Thymus (tissue), 14 donors: ENCODE measurements around the gene QKI. TPM values are rescaled to one million over a fixed set of nuclear protein-coding genes. Genes with fewer than 3 reads are reported as not detected.

Experiments used
- DNase-seq, 9 donors: peaks; one replicate each; pipeline ENCODE4 v3.0.0-alpha.2; 2013; ENCODE audit warnings: low spot score in 9 of 9, low read depth in 6 of 9, missing footprints in 1 of 9
- H3K27ac ChIP-seq, 2 donors: one replicate each; pipeline ENCODE4 v1.5.1; 2013; ENCODE audit warnings: control low read depth in 1 of 2, low read depth in 1 of 2, low read length in 1 of 2, mild to moderate bottlenecking in 1 of 2, moderate library complexity in 1 of 2
- H3K27me3 ChIP-seq, 2 donors: one replicate each; pipeline ENCODE4 v1.5.1; 2013; ENCODE audit warnings: low read length in 1 of 2; ENCODE audit not compliant: control insufficient read depth in 2 of 2, insufficient read depth in 1 of 2
- H3K36me3 ChIP-seq, 2 donors: one replicate each; pipeline ENCODE4 v1.5.1; 2013; ENCODE audit warnings: low read length in 1 of 2, mild to moderate bottlenecking in 1 of 2, moderate library complexity in 1 of 2; ENCODE audit not compliant: control insufficient read depth in 2 of 2, insufficient read depth in 2 of 2
- H3K4me1 ChIP-seq, 2 donors: one replicate each; pipeline ENCODE4 v1.5.1; 2013; ENCODE audit warnings: low read length in 2 of 2; ENCODE audit not compliant: control insufficient read depth in 2 of 2, insufficient read depth in 2 of 2
- H3K4me3 ChIP-seq, 2 donors: one replicate each; pipeline ENCODE4 v1.5.1; 2013; ENCODE audit warnings: low read length in 2 of 2, control low read depth in 1 of 2, mild to moderate bottlenecking in 1 of 2
- H3K9me3 ChIP-seq, 2 donors: one replicate each; pipeline ENCODE4 v1.5.1; 2013; ENCODE audit warnings: low read length in 1 of 2, mild to moderate bottlenecking in 1 of 2; ENCODE audit not compliant: control insufficient read depth in 2 of 2, insufficient read depth in 1 of 2
- WGBS: extraction: QIAGEN DNeasy Blood & Tissue Kit; methylation state at CpG from one replicate; pipeline ENCODE4 v1.1.7; 2013; 5-methylcytosine and 5-hydroxymethylcytosine counted together
- long read RNA-seq, 10 donors: transcript quantifications; one replicate each; lab custom pipeline, GENCODE V29; 2026
- polyA plus RNA-seq: library from polyadenylated mRNA; stranded (reverse); fragments of 200-250 nt; gene quantifications from one replicate; pipeline ENCODE4 v1.2.3, GENCODE V29; 2013
- total RNA-seq: library from RNA; stranded (reverse); fragments of 120-200 nt; gene quantifications from one replicate; pipeline ENCODE4 v1.2.4, GENCODE V29; 2013
- donor health status: healthy.

Gene QKI
- total RNA-seq (80.1 TPM), polyA plus RNA-seq (23.5 TPM)
- long read RNA-seq, donor 1, full-length matches to known transcripts = 2 of 2 reads
- long read RNA-seq, donor 1, partial matches to known transcripts = 0 of 2 reads
- long read RNA-seq, donor 1, other reads (novel, unspliced or antisense) = 0 of 2 reads
- long read RNA-seq, donor 2 = 0 reads
- long read RNA-seq, donor 3, full-length matches to known transcripts = 9 of 20 reads
- long read RNA-seq, donor 3, partial matches to known transcripts = 11 of 20 reads
- long read RNA-seq, donor 3, other reads (novel, unspliced or antisense) = 0 of 20 reads
- long read RNA-seq, donor 4, full-length matches to known transcripts = 4 of 4 reads
- long read RNA-seq, donor 4, partial matches to known transcripts = 0 of 4 reads
- long read RNA-seq, donor 4, other reads (novel, unspliced or antisense) = 0 of 4 reads
- long read RNA-seq, donor 5, full-length matches to known transcripts = 25 of 31 reads
- long read RNA-seq, donor 5, partial matches to known transcripts = 6 of 31 reads
- long read RNA-seq, donor 5, other reads (novel, unspliced or antisense) = 0 of 31 reads
- long read RNA-seq, donor 6, full-length matches to known transcripts = 22 of 119 reads
- long read RNA-seq, donor 6, partial matches to known transcripts = 97 of 119 reads
- long read RNA-seq, donor 6, other reads (novel, unspliced or antisense) = 0 of 119 reads
- long read RNA-seq, donor 7, full-length matches to known transcripts = 12 of 12 reads
- long read RNA-seq, donor 7, partial matches to known transcripts = 0 of 12 reads
- long read RNA-seq, donor 7, other reads (novel, unspliced or antisense) = 0 of 12 reads
- long read RNA-seq, donor 8, full-length matches to known transcripts = 7 of 7 reads
- long read RNA-seq, donor 8, partial matches to known transcripts = 0 of 7 reads
- long read RNA-seq, donor 8, other reads (novel, unspliced or antisense) = 0 of 7 reads
- long read RNA-seq, donor 9, full-length matches to known transcripts = 10 of 10 reads
- long read RNA-seq, donor 9, partial matches to known transcripts = 0 of 10 reads
- long read RNA-seq, donor 9, other reads (novel, unspliced or antisense) = 0 of 10 reads
- long read RNA-seq, donor 10, full-length matches to known transcripts = 10 of 15 reads
- long read RNA-seq, donor 10, partial matches to known transcripts = 5 of 15 reads
- long read RNA-seq, donor 10, other reads (novel, unspliced or antisense) = 0 of 15 reads

GRCh38 chr6:163414117-163414945, at the start of gene QKI:
Gene QKI (plus strand): TSS chr6:163414718. CDS start chr6:163415194, 476 bp downstream.
- DNase-seq = peak in 6 of 9 donors; percentile 48 to 89 (median 76)
- H3K4me1 ChIP-seq = no peaks in the 10 kb centered on the region

GRCh38 chr6:163366288-163366687, 48.2 kb upstream of the QKI start:
- H3K4me3 ChIP-seq = no peak overlapping the region
- DNase-seq = no peak
- H3K9me3 ChIP-seq = no peaks in the 10 kb centered on the region
- WGBS = 96% methylated on average over 5 of the region's 5 CpGs
- no peaks in the 10 kb centered on the region for H3K36me3 ChIP-seq
- no peak overlapping the region for H3K27ac ChIP-seq
- no peaks in the 10 kb centered on the region for H3K4me1 ChIP-seq
- no peaks in the 10 kb centered on the region for H3K27me3 ChIP-seq

More at GRCh38 chr6:163414117-163414945, at the start of gene QKI:
- WGBS = under 1% methylated on average over 114 of the region's 127 CpGs
- Histone ChIP-seq H3K27me3 (peaks cover 0 to 13% of the 10 kb centered on the region in 2 donors), H3K9me3 (no peaks in the 10 kb centered on the region), H3K27ac (peak within 1 kb of the TSS; percentile 98 to 99), H3K36me3 (no peaks in the 10 kb centered on the region), H3K4me3 (peak within 1 kb of the TSS; percentile 92 to 93)

- WGBS = 78% methylated on average over 6 of the region's 6 CpGs
- DNase-seq = peak in 1 of 9 donors; percentile 25
- Histone ChIP-seq H3K36me3 (no peaks in the 10 kb centered on the region), H3K4me1 (no peaks in the 10 kb centered on the region), H3K27ac (peak overlapping the region in 1 of 2 donors; percentile 10), H3K4me3 (no peak overlapping the region), H3K27me3 (no peaks in the 10 kb centered on the region), H3K9me3 (no peaks in the 10 kb centered on the region)
Observed at GRCh38 chr6:163367497-163368183, 46.9 kb upstream of the QKI start.

GRCh38 chr6:163369141-163369540, 45.4 kb upstream of the QKI start:
- no peak overlapping the region for H3K27ac ChIP-seq
- WGBS = 89% methylated on average over 1 of the region's 1 CpG
- H3K4me3 ChIP-seq = no peak overlapping the region
- H3K27me3 ChIP-seq = no peaks in the 10 kb centered on the region
- no peaks in the 10 kb centered on the region for H3K9me3 ChIP-seq
- DNase-seq = no peak
- no peaks in the 10 kb centered on the region for H3K36me3 ChIP-seq
- H3K4me1 ChIP-seq = no peaks in the 10 kb centered on the region

GRCh38 chr6:163369628-163370365, 44.7 kb upstream of the QKI start:
- Histone ChIP-seq H3K4me1 (no peaks in the 10 kb centered on the region), H3K27me3 (no peaks in the 10 kb centered on the region), H3K36me3 (no peaks in the 10 kb centered on the region), H3K9me3 (no peaks in the 10 kb centered on the region), H3K27ac (no peak overlapping the region), H3K4me3 (no peak overlapping the region)
- WGBS = 90% methylated on average over 15 of the region's 15 CpGs
- DNase-seq = no peak

GRCh38 chr6:163370464-163371117, 43.9 kb upstream of the QKI start:
- no peak for DNase-seq
- WGBS = 88% methylated on average over 5 of the region's 5 CpGs
- no peak overlapping the region for H3K4me3 ChIP-seq
- H3K27ac ChIP-seq = no peak overlapping the region
- H3K9me3 ChIP-seq = no peaks in the 10 kb centered on the region
- H3K27me3 ChIP-seq = no peaks in the 10 kb centered on the region
- no peaks in the 10 kb centered on the region for H3K4me1 ChIP-seq
- no peaks in the 10 kb centered on the region for H3K36me3 ChIP-seq

GRCh38 chr6:163371129-163371528, 43.4 kb upstream of the QKI start:
- H3K27me3 ChIP-seq = no peaks in the 10 kb centered on the region
- DNase-seq = no peak
- H3K9me3 ChIP-seq = no peaks in the 10 kb centered on the region
- H3K36me3 ChIP-seq = no peaks in the 10 kb centered on the region
- no peak overlapping the region for H3K4me3 ChIP-seq
- no peaks in the 10 kb centered on the region for H3K4me1 ChIP-seq
- 79% methylated on average over 2 of the region's 2 CpGs for WGBS
- H3K27ac ChIP-seq = no peak overlapping the region
